ENCODE results near the gene NRP1.
A peak's percentile ranks its signal among the peaks of the same experiment; 100 is the strongest.
"Not testable (repeated sequence)": the region's sequence is repeated elsewhere in the genome, so short reads cannot be mapped to it uniquely, and the experiment has no call there.

The NRP1 gene

GRCh38 chr10:33321516-33321915, 13.0 kb downstream of the NRP1 start:
- DNase-seq (ENCODE audit: low spot score), result no peak

GRCh38 chr10:33320288-33320687, 14.2 kb downstream of the NRP1 start:
- DNase-seq (ENCODE audit: low spot score), result no peak

DNA sequence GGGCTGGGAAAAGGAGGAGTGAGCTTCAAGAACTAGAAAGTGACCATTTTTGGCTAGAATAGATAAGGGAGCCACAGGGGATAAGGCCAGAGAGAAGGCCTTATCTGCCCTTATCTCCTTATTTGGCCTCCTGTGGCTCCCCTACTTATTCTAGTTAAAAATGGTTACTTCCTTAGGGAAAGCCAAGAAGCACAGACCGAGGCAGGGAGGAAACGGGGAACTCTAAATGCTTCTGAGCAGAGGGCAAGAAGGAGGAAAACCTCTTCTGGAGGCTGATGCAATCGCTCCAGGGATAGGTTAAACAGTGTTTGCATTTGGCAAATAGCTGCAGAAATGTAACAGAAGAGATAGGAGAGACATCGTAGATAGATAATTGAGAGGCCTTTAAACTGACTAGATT, 18.6 kb downstream of the NRP1 start:
- DNase-seq (ENCODE audit: low spot score), result no peak

DNA sequence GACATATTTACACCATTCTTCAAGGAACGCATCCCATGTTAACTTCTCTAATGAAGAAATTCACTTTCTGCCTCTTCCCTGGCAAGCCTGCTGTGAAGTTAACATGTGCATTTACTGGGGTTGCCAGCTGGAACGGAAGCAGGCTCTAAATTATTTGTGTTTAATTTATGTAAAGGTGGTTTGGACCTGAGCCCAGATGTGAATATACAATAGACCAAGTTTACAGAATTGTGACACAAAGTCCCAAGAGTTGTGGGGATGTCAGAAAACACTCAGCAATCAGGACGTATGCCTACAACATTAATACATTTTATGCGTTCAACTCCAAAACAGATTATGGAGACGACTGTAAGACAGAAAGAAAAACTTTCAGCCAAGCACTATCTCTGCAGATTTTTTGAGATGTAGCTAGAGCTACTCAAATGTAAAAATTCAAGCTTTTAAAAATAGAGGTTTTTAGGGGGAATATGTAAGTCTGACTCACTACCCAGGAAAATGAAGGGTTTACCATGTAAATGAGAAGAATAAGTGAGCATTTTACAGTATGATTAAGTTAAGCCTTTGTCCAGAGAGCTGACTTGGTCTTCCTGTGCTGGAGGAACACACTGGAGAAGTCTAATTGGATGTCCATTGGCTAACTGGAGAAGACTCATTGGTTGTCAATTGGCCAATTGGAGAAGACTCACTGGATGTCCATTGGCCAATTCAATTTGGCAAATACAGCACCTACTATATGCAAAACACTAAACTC, 19.5 kb downstream of the NRP1 start:
- no peak for DNase-seq (ENCODE audit: low spot score)

- no peak for DNase-seq (ENCODE audit: low spot score)
Measured at GRCh38 chr10:33311640-33312039, 22.8 kb downstream of the NRP1 start.

- DNase-seq (ENCODE audit: low spot score), result no peak
Measured at GRCh38 chr10:33310853-33311252, 23.6 kb downstream of the NRP1 start.

GRCh38 chr10:33309406-33309805, 25.1 kb downstream of the NRP1 start:
- DNase-seq (ENCODE audit: low spot score), result no peak

DNA sequence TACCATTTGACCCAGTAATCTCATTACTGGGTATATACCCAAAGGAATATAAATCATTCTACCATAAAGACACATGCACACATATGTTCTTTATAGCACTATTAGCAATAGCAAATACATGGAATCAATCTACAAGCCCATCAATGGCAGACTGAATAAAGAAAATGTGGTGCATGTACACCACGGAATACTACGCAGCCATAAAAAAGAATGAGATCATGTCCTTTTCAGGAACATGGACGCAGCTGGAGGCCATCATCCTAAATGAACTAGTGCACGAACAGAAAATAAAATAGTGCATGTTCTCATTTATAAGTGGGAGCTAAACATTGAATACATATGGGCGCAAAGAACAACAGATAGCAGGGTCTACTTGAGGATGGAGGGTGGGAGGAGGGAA, 26.6 kb downstream of the NRP1 start:
- DNase-seq (ENCODE audit: low spot score), result no peak

GRCh38 chr10:33306701-33307519, 27.6 kb downstream of the NRP1 start:
- no peak for DNase-seq (ENCODE audit: low spot score)

- DNase-seq (ENCODE audit: low spot score), result no peak
Measured at GRCh38 chr10:33306126-33306525, 28.3 kb downstream of the NRP1 start.

DNA sequence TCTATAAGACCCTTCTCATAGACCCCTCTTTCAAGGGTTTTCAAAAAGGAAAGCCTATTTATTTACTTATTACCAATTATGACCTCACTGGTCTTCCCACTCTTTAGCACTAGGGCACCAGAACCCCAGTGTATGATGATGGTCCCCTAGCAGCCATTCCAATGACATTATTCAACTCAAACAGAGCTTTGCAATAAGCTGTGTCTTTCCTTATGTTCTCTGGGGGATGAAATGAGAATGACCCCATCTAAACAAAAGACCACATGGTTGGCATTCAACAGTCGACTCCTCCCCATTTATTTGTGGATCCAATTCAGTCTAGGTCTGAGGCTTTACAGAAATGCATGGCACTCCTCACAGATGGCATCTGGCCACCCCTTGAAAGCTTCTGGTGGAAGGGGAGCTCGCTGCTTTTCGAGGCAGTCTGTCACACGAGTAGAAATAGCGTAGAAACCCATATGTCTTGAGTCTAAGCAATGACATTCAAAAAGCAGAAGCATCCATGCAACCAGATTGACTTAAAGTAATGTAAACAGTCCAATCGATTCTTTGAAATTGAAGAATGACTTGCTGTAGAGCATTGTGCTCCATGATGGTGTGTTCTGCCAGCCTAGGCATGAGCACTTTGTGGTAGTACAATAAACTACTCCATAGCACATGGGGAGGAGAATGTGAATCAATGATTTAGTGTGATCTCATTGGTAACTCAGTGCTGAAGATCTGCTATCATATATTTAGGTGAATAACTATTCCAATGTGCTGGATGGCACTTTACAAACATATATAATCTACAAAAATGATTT, 29.8 kb downstream of the NRP1 start:
- DNase-seq (ENCODE audit: low spot score), result no peak

DNA sequence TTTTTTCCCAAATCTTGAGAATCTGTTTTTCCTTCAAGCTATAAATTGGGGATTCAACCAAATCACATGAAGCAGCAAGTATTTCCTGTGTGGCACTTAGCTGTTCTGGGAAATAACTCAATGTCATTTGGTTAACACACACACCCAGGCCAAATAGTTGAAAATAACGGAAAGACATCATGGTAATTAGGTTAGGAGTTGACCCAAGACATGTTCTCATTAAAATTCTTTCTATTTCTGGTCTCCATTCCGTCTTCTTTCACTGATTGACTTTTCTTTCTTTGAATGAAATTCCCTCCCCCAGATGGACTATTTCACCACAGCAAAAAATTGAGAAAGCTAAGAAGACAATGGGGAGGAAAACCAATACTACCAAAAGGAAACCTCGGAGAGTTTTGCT, 30.5 kb downstream of the NRP1 start:
- no peak for DNase-seq (ENCODE audit: low spot score)

GRCh38 chr10:33302208-33302829, 32.1 kb downstream of the NRP1 start:
- DNase-seq (ENCODE audit: low spot score), result no peak

DNA sequence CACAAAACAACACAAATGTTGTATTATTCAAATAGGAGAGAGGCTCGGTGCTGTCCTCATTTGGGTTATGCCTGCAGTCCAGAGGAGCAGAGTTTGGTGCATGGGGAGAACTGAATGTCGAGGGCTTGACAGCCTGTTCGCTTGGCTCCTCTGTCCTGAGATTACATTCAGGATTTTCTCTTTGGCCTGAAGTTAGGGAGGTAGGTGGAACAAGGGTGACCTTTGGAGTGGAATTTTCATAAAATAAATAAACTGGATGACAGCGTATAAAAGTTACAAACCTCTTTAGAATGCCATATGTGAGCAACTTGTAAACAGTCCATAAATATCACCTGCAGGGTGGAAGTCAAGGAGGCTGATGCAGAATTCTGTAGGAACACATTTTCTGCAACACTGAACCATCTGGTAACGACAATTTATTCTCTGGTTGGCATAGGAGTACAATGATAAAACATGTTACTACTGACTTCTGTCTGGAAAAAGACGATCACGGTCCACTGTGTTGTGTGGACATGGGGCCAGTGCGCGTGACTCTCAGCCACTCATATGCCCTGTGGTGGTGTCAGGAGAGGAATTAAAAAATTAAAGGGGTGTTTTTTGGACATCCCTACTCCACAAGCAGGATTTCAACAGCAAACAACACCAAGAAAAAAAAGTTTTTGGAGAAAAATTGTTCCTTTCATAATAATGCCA, 33.2 kb downstream of the NRP1 start:
- DNase-seq (ENCODE audit: low spot score), result no peak

- DNase-seq (ENCODE audit: low spot score), result not testable (repeated sequence)
Measured at GRCh38 chr10:33300544-33300943, 33.9 kb downstream of the NRP1 start.

GRCh38 chr10:33298893-33299292, 35.6 kb downstream of the NRP1 start:
- no peak for DNase-seq (ENCODE audit: low spot score)

DNA sequence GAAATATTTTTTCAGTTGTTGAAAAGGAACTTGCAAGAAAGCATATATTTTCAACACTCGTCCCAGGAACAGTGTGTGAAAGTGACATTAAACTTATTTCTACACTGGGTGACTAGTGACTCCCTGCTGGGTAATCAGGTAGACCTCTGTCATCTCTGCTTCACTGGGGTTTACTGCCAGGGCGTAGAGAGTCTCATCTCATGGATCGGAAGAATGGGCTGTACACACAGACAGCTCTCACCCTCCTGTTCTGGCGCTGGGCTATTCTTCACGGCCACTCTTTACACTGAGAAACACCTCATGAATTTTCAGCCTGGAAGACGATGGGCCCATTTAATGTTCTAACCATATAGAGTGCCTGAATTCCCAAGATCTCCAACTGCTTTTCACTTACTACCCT, 36.4 kb downstream of the NRP1 start:
- DNase-seq (ENCODE audit: low spot score), result no peak

DNA sequence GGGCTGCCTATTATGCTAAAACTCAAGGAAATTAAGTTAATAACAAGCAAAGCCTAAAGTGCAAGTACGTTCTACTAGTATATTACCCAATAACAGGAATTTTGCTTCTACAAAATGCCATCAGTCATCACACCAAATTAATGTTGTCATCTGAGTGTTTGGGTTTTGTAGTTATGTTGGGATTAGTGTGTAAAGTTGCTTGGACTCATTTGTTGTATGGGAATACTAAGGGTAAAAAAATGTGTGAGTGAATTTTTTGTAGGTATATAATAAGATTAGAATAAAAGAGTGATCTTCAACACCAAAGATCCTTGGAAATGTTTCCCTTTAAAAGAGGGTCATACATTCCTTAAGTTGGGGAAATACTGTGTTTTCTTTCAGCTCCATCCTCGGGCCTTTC, 38.6 kb downstream of the NRP1 start:
- DNase-seq (ENCODE audit: low spot score), result no peak

GRCh38 chr10:33293531-33294170, 40.8 kb downstream of the NRP1 start:
- no peak for DNase-seq (ENCODE audit: low spot score)

DNA sequence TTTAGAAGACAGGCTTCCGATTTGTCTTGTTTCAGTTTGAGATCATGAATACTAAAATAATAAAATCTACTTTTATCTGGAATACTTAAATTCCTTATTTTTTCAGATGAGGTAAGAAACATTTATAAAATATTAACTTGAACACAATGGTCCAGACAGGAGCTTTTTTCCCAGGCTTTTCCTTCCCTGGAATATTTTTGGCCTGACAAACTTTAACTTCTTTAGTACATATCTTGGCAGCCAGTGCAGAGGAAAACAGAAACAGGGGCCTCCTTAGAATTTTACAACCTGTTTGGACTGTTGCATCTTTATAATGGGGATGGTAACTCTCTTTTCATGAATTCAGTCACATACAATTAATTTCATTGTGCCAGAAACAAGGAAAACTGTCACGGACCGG, 41.4 kb downstream of the NRP1 start:
- DNase-seq (ENCODE audit: low spot score), result no peak

- peak; percentile 34 for DNase-seq (ENCODE audit: low spot score)
Measured at GRCh38 chr10:33291053-33291592, 43.3 kb downstream of the NRP1 start.
